GM12872 (cell line): ENCODE data around the gene PRTN3.

ENCODE experiments used
- TF ChIP-seq, protein P1 (sequence below): IDR thresholded peaks from 3 replicates; pipeline ENCODE4 v1.5.1; 2011; ENCODE audit warnings: low read depth, mild to moderate bottlenecking, low read length, moderate library complexity; ENCODE audit not compliant: insufficient read depth

The PRTN3 gene

DNA sequence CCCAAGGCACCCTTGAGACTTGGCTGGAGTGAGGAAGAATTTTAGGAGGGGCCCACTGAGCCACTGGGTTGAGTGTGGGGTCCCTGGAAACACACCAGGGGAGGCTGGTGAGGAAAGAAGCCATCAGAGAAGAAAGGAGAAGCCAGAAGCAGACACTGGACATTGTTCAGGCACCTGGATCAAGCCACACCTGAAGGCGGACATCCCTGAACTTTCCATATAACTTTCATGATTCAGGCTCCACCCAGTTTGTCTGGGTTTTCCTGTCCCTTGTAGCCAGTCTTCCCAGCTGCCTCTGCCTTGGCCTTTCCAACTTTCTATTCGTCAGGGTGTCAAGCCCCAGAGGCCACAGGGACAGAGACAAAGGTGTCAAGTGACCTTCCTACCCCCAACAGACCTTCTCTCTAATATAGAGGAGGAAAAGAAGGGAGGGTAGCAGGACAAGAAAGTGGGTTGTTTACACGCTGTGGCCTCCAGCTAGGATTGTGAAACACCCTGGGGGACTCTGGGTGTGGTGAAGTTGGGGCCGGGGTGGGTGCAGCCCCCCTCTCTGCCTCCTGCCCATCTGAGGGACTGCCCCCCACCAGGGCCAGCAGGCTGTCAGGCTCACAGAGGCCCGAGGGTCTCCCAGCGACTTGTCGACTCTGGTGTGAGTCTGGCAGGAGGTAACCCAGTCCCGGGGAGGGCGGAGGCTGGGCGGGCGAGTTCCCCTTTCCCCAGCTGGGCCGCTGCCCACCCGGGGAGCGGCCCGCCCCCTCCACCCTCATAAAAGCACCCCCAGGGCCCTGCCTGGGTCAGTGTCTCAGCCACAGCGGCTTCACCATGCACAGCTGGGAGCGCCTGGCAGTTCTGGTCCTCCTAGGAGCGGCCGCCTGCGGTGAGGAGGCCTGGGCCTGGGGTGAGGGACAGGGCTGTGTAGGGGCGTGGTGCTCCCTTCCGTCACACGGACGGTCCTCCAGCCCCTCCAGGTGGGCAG lies 18.4 kb downstream of the PRTN3 start, which contains the start of gene CFD:
Gene CFD, plus strand, starts transcription at position 797 of the 976 bp plus-strand sequence. Its CDS starts 26 bp downstream, at position 823.
- TF ChIP-seq, protein P1, sequence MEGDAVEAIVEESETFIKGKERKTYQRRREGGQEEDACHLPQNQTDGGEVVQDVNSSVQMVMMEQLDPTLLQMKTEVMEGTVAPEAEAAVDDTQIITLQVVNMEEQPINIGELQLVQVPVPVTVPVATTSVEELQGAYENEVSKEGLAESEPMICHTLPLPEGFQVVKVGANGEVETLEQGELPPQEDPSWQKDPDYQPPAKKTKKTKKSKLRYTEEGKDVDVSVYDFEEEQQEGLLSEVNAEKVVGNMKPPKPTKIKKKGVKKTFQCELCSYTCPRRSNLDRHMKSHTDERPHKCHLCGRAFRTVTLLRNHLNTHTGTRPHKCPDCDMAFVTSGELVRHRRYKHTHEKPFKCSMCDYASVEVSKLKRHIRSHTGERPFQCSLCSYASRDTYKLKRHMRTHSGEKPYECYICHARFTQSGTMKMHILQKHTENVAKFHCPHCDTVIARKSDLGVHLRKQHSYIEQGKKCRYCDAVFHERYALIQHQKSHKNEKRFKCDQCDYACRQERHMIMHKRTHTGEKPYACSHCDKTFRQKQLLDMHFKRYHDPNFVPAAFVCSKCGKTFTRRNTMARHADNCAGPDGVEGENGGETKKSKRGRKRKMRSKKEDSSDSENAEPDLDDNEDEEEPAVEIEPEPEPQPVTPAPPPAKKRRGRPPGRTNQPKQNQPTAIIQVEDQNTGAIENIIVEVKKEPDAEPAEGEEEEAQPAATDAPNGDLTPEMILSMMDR, result no peak

DNA sequence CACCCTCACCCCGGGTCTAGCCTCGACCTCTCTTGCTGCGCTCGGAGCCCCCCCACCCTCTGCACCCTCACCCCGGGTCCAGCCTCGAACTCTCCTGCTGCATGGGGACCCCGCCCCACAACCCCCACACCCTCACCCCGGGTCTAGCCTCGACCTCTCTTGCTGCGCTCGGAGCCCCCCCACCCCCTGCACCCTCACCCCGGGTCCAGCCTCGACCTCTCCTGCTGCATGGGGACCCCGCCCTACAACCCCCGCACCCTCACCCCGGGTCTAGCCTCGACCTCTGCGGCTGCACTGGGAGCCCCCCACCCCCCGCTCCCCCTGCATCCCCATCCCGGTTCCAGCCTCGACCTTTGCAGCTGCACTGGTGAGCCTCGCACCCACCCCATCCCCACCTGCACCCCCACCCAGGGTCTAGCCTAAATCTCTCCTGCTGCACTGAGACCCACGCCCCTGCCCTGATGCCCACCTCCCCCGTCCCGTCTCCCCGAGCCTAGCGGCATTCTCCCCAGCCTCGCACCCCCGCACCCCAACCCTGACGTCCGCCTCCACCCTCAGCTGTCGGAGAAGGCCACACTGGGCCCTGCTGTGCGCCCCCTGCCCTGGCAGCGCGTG lies 20.4 kb downstream of the PRTN3 start:
- TF ChIP-seq, protein P1, result no peak

DNA sequence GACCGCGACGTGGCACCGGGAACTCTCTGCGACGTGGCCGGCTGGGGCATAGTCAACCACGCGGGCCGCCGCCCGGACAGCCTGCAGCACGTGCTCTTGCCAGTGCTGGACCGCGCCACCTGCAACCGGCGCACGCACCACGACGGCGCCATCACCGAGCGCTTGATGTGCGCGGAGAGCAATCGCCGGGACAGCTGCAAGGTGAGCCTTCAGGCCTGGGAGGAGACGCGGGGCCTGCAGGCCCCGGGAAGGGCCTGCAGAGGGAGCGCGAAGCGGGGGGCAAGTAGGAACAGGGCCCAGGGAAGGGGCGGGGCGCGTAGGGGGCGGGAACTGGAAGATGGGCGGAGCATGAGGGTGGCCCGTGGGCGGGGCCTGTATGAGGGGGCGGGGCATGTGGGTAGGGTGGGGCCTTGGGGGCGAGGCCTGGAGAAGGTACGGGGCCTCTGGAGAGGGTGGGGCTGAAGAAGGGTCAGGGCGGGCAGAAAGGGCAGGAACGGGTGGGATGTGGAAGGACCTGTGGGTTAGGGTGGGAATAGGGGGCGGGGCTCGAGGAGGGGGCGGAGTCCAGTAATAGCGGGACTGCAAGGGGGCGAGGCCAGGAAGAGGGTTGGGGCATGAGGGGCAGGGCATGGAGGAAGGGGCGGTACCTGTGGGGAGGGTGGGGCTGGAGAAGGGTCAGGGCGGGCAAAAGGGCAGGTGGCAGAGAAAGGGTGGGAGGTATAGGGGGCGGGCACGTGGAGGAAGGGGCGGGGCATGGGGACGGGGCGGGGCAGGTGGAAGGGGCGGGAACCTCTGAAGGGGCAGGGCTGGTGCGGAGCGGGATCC lies 21.2 kb downstream of the PRTN3 start:
- TF ChIP-seq, protein P1, result peak; percentile 29; the same call in 1 of the 3 replicates

DNA sequence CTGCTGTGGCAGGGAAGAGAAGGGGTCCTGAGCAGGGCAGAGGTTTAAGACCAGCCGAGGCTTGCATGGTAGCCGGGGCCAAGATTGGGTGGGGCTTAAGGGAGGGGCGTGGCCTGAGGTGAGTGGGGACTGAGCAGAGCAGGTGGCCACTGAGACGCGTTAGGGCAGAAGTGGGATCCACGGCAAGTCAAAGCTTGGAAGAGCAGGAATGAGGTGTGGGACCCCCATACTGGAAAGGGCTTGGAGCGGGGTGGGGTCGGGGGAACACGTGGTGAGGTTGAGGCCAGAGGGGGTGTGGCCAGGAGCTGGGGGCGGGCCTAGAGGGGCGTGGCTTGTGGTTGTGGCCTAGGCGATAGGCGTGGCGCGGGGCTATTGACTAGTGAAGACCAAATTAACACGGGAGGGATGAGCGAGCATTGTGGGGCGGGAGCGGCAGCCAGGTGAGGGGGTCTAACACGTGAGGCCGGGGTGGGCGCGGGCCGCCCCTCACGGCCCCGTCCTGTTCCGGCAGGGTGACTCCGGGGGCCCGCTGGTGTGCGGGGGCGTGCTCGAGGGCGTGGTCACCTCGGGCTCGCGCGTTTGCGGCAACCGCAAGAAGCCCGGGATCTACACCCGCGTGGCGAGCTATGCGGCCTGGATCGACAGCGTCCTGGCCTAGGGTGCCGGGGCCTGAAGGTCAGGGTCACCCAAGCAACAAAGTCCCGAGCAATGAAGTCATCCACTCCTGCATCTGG lies 21.9 kb downstream of the PRTN3 start:
- TF ChIP-seq, protein P1, result no peak

DNA sequence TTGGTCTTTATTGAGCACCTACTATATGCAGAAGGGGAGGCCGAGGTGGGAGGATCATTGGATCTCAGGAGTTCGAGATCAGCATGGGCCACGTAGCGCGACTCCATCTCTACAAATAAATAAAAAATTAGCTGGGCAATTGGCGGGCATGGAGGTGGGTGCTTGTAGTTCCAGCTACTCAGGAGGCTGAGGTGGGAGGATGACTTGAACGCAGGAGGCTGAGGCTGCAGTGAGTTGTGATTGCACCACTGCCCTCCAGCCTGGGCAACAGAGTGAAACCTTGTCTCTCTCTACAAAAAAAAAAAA lies 22.5 kb downstream of the PRTN3 start:
- TF ChIP-seq, protein P1, result no peak

DNA sequence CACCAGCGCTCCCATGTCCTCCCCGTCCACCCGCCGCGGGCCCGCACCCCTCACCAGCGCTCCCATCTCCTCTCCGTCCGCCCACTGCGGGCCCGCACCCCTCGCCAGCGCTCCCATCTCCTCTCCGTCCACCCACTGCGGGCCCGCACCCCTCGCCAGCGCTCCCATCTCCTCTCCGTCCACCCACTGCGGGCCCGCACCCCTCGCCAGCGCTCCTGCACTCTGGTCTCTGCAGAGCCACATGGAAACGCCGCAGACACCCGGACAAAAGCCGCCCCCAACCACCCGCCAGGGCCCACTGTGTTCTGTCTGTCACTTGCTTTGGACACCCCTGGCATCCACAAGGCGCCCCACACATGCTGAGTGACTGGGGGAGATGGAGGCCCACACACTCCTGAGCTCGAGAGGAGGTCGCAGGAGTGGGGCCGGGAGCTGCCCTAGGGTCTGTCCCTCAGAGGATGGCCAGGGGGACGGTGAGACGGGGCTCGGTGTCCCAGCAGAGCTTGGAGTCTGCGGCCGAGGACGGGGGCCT lies 26.0 kb downstream of the PRTN3 start:
- TF ChIP-seq, protein P1, result no peak
